A172 (cell line): ENCODE data around the gene ATP8A2. TPM values are rescaled to one million over a fixed set of nuclear protein-coding genes. Genes with fewer than 3 reads are reported as not detected.
"Not testable (repeated sequence)": the region's sequence is repeated elsewhere in the genome, so short reads cannot be mapped to it uniquely, and the experiment has no call there.

Experiments used
- DNase-seq: peaks from one replicate; pipeline ENCODE4 v3.0.0-alpha.2; 2015; ENCODE audit warnings: low spot score
- total RNA-seq: library from RNA; depleted of rRNA; stranded (reverse); fragments of >200 nt; shearing (Covaris generic); gene quantifications from 2 replicates; pipeline ENCODE4 v1.2.3, GENCODE V29; 2014; rRNA removed

Gene ATP8A2
- total RNA-seq = 1.1 and 1.2 TPM in 2 replicates

DNA sequence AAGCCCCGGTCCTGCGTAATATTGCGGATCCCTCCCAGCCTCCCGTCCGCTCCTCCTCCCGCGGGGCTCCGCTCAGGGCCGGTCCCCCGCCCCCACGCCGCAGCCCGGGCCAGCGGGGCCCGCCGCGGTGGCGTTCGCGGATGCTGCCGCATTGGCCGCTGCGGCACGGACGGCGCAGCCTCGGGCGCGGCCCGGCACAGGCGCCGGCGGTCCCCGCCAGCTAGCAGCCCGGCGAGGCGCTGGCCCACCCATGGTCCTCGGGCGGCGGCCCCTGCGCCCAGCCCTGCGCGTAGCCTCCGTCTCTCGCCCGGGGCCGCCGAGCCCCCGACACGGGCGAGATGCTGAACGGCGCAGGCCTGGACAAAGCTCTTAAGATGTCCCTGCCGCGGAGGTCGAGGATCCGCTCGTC is at the start of gene ATP8A2:
ATP8A2 (plus strand) TSS at position 100 of the 409 bp plus-strand sequence; CDS start at position 339, 239 bp downstream.
- no peak for DNase-seq

DNA sequence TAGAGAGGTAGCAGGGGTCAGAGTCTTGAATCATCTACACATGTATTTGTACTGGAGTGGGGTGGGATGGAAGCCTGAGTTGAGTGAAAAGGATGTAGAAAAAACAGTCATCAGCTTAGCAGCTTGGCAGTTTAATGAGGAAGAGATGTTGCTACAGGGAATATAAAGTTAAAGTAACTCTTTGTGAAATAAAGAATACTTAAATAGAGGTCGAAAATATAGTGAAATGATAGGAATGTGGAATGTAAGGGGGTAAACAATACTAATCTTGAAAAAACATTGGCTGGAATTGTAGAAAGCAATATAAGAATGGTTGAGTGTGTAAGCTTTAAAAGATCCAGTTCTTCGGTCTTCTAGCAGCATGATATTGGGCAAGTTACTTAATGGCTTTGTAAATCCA is 47.7 kb upstream of the ATP8A2 start:
- DNase-seq = no peak

DNA sequence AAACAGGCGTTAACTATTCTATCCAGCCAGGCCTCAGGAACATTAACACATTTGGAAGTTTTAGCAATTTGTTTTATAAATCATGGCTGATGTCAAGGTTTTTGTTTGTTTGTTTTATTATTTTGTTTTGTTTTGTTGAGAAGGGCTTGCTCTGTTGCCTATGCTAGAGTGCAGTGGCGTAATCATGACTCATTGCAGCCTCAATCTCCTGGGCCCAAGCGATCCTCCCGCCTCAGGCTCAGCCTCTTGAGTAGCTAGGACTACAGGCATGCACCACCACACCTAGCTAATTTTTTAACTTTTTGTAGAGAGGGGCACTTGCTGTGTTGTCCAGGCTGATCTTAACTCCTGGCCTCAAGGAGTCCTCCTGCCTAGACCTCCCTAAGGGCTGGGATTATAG is 42.1 kb upstream of the ATP8A2 start:
- no peak for DNase-seq

DNA sequence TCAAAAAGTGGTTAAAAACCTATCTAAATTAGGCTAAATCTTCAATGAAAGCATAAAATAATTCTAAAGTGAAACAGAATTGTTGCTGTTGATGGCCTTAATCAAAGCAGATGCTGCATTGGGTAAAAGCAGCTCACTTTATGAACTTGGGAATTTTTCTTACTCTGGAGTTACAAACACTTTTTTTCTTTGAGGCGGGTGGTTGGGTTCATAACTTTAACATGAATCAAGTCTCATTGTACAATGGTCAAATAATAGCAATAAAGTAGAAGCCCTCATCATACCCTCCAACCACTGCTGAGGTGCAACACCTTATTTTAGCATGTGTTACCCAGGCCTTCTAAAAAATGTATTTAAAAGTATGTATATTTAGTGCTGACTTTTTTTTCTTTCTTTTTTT is 41.2 kb upstream of the ATP8A2 start:
- peak; percentile 13 for DNase-seq

GRCh38 chr13:25335856-25336255 is 35.9 kb upstream of the ATP8A2 start:
- no peak for DNase-seq

DNA sequence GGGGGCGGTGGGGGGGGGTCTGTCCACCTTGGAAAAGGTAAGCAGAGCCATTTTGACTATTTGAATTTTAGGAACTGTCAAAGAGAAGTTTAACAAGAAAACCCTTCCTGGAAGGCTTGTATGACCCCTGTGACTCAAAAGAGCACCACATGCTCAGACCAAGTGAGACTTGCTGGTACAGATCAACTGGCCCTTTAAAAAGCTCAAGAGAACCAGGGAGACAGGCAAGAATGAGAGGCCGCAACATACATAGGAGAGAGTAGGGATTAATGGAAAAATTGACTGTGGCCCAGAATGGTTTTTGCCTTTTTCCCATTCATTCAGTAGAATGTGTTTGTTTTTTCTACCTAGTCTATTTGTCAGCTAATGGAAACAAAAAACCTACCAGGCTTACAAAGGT is 26.2 kb upstream of the ATP8A2 start:
- DNase-seq = no peak

DNA sequence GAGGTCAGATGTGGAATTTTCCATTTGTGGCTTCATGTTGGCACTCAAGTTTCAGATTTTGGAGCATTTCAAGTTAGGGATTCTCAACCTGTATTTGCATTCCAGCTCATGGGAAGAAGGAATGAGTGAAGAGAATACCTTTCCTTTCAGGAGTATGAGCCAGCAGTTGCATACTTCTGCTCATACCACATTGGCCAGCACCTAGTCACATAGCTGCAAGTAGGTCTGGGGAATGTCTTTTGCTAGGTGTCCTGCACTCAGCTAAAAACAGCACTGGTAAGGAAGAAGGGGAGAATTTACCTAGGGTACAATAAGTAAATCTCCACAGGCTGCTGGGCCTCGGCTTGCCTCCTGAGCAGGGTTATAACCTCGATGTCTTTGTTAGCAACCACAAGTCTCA is 24.6 kb upstream of the ATP8A2 start:
- no peak for DNase-seq

DNA sequence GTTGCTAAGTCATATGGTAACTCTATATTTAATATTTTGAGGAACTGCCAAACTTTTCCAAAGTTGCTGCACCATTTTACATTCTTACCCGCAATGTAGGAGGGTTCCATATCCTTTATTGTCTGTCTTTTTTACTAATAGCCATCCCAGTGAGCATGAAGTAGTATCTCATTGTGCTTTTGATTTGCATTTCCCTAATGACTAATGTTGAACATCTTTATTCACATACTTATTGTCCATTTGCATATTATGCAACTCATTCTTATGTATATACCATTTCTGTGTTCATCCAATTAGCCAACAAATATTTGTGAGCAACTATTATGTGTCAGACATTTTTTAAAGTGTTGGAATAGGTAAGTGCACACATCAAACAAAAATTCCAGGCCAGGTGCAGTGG is 20.4 kb upstream of the ATP8A2 start:
- DNase-seq = no peak

- no peak for DNase-seq
Observed at GRCh38 chr13:25352230-25352629, 19.5 kb upstream of the ATP8A2 start.

DNA sequence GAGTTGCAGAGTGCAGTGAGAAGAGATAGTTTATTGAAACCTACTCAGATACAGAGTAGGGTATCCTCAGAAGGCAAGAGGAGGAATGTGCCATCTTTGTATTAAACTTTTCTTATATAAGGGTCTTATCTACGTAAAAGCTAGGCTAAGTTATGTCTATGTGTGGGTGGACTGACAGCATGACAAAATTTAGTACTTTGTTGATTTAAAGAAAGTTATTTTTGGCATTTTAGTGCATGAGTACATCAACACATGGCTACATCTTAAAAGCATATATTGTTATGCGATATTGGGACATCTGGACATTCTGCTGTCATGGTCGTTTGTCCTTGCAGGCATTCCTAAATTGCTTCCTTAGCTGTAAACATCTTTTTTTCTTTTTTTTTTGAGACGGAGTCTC is 19.0 kb upstream of the ATP8A2 start:
- DNase-seq = no peak

- DNase-seq = no peak
Observed at GRCh38 chr13:25353344-25353743, 18.4 kb upstream of the ATP8A2 start.

GRCh38 chr13:25354377-25354776 is 17.4 kb upstream of the ATP8A2 start:
- DNase-seq = no peak

GRCh38 chr13:25360443-25360842 is 11.3 kb upstream of the ATP8A2 start:
- not testable (repeated sequence) for DNase-seq

DNA sequence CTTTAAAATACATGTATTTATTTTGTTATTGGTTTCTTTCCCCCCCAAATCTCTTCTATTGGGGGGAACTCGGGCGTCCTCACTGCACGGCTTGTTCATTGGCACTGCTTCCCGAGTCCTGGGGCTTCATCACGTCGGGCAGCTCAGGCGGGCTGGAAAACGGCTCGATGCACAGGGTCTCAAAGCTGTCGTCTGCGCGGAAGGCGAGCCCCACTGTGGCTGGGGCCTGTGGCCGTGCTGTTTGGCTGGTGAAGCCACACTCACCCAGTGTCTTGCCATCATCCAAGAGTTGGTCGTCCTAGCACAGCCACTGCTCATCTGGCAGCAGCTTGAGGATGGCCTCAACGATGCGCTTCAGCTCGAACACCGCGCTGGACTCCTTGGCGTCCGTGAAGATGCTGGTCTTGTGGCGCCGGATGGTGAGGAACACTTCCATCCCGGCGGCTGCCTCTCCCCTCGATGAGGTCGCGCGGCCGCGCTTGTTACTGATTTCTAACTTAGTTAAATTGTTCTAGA is 6.0 kb upstream of the ATP8A2 start:
- DNase-seq = no peak

DNA sequence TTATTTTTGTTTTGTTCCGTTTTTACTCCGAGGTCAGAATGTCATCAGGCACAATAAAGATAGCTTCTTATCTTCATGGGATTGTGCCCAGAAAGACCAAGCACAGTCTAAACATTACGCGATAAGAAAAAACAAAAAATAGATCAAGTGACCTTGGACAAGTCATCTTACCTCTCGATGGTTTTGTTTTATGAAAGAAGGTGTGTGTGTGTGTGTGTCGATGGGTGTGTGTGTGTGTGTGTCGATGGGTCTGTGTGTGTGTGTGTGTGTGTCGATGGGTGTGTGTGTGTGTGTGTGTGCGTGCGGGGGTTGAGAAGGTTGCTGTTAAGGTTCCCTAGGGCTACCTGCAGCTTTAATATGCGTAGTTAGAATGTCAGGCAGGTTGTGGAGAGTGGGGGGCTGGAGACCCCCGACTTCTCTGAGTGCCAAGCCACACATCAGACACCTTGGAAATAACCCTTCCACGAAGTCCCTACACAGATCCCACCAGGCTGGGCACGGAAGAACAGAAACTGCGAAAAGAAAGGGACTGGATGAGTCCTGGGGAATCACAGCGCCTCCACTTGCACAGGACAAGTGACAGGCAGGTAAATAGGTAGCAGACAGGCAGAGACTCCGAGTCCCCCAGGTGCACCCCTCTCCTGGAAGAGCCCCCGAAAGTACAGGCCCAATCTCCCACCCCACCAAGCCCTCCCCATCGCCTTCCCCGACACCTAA is 458 bp upstream of the ATP8A2 start:
- DNase-seq = no peak

DNA sequence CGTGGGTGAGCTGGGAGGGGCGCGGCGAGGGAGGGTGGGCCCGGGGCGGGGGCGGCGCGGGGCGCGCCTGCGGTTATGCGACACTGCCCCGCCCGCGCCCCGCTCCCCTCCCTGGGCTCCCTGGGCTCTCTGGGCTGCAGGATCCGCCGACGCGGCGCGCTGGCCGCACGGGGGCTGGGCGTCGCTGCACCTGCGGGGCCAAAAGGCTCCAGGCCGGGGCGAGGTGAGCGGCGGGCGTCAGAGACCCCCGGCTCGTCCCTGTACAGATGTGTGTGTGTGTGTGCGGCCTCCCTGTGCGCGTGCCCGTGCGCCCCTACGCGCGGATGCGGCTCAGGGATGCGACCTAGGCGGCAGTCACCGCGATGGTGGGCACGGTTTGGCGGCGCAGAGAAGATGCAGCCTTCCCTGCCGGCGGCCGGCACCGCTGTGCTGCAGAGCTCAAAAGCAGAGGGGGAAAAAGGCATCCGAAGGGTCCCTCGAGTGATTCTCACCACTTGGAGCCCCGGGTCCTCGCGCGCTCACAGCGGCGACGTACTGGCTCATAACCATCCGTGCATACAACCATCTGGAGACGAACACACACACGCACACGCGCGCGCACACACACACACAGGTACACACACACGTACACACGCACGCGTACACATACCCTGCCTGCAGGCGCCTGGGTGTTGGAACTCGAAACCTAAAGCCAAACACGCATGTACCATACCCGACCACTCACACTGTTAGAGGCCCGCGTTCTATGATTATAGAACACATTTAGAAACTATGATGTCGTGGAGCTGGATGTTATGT is 709 bp downstream of the ATP8A2 start:
- DNase-seq = no peak

- peak; percentile 35 for DNase-seq
Observed at GRCh38 chr13:25375727-25376358, 4.1 kb downstream of the ATP8A2 start.

GRCh38 chr13:25377244-25377962 is 5.6 kb downstream of the ATP8A2 start:
- DNase-seq = no peak

- no peak for DNase-seq
Observed at GRCh38 chr13:25378528-25378927, 6.8 kb downstream of the ATP8A2 start.

- no peak for DNase-seq
Observed at GRCh38 chr13:25379011-25379410, 7.2 kb downstream of the ATP8A2 start.

- peak; percentile 22 for DNase-seq
Observed at GRCh38 chr13:25380082-25380481, 8.3 kb downstream of the ATP8A2 start.
